HL-60 (cell line): ENCODE data around the gene CD34.

Experiments used
- DNase-seq, 2 experiments: peaks; one replicate each; pipeline ENCODE4 v3.0.0-alpha.2; 2010 to 2020; ENCODE audit warnings: low read depth in 1 of 2, low spot score in 1 of 2
- H3K27ac ChIP-seq: fragments of 250-450 bp; sonication (Bioruptor Pico); replicated peaks from 2 replicates; pipeline ENCODE4 v1.5.1; 2020; ENCODE audit warnings: mild to moderate bottlenecking, moderate library complexity
- H3K27me3 ChIP-seq: fragments of 250-450 bp; sonication (Bioruptor Pico); 2 replicates; pipeline ENCODE4 v1.5.1; 2021; ENCODE audit warnings: mild to moderate bottlenecking, moderate library complexity; ENCODE audit not compliant: insufficient read depth, poor library complexity, severe bottlenecking
- H3K4me3 ChIP-seq: replicated peaks from 2 replicates; pipeline ENCODE4 v1.5.1; 2011; ENCODE audit warnings: mild to moderate bottlenecking, control low read depth, low read length; ENCODE audit not compliant: insufficient read depth
- CTCF ChIP-seq: IDR thresholded peaks from one replicate; pipeline ENCODE4 v1.5.1; 2011; ENCODE audit warnings: low read length, control low read depth, inconsistent platforms; ENCODE audit not compliant: insufficient read depth
- GABPA ChIP-seq: IDR thresholded peaks from 2 replicates; pipeline ENCODE4 v1.6.1; 2012; ENCODE audit warnings: low read depth
- POLR2AphosphoS5 ChIP-seq: IDR thresholded peaks from 2 replicates; pipeline ENCODE4 v1.6.1; 2012; ENCODE audit warnings: low read depth
- REST ChIP-seq: IDR thresholded peaks from 2 replicates; pipeline ENCODE4 v1.6.1; 2012; ENCODE audit warnings: low read depth; ENCODE audit not compliant: insufficient replicate concordance
- SPI1 ChIP-seq: IDR thresholded peaks from 2 replicates; pipeline ENCODE4 v1.6.1; 2012; ENCODE audit warnings: low read depth, mild to moderate bottlenecking, borderline replicate concordance

The CD34 gene

GRCh38 chr1:207867136-207868109, 43.5 kb downstream of the CD34 start:
- Histone ChIP-seq H3K27ac (peak overlapping the region; percentile 91), H3K27me3 (no peaks in the 10 kb centered on the region), H3K4me3 (peak overlapping the region; percentile 82)
- TF ChIP-seq SPI1 (no peak), REST (no peak), CTCF (no peak), POLR2AphosphoS5 (no peak; the same call in 1 of the 2 replicates), GABPA (no peak)
- DNase-seq: no peak

GRCh38 chr1:207866471-207867135, 44.3 kb downstream of the CD34 start:
- Histone ChIP-seq H3K4me3 (peak overlapping the region; percentile 82; the same call in 1 of the 2 replicates), H3K27ac (peak overlapping the region; percentile 91), H3K27me3 (no peaks in the 10 kb centered on the region)
- DNase-seq: peak in 1 of 2 experiments; percentile 79
- TF ChIP-seq GABPA: no peak
- no peak for TF ChIP-seq SPI1
- TF ChIP-seq POLR2AphosphoS5: peak; percentile 15; the same call in 1 of the 2 replicates
- no peak for TF ChIP-seq CTCF

GRCh38 chr1:207863893-207864535, 46.9 kb downstream of the CD34 start:
- DNase-seq: peak in 1 of 2 experiments; percentile 91
- peak; percentile 85; the same call in 1 of the 2 replicates for TF ChIP-seq SPI1
- peak; percentile 87 for TF ChIP-seq POLR2AphosphoS5
- TF ChIP-seq GABPA: no peak
- peak; percentile 13 for TF ChIP-seq CTCF
- no peak for TF ChIP-seq REST
- peak overlapping the region; percentile 91 for H3K27ac ChIP-seq
- H3K4me3 ChIP-seq: no peak overlapping the region
- H3K27me3 ChIP-seq: no peaks in the 10 kb centered on the region
